NCI-H1048 (cell line): ENCODE results near the gene VDR.
"Not testable (repeated sequence)": the region's sequence is repeated elsewhere in the genome, so short reads cannot be mapped to it uniquely, and the experiment has no call there.

Source experiments
- DNase-seq: peaks from one replicate; lab custom pipeline; 2025; lab: John Stamatoyannopoulos, UW

The VDR gene

GRCh38 chr12:47846294-47846996 is 58.3 kb downstream of the VDR start:
- no peak for DNase-seq

DNA sequence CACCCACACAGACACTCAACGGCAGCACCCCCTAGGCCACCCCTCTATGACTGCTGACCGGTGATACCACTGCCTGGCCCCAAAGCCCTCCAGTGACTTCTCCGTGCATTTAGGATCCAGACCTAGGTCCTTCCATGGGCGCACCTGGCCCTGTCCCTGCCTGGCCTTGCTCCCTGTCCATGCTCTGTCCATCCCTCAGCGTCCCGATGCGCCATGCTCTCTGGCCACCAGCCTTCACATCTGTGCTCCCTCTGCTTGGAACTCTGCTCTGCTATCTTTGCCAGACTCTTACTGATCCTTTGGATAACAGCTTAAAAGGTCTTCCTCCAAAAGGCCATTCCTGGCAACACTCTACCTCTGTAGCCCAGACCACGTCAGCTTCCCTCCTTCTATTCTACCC is 59.7 kb downstream of the VDR start:
- no peak for DNase-seq

GRCh38 chr12:47844264-47845019 is 60.4 kb downstream of the VDR start:
- no peak for DNase-seq

- no peak for DNase-seq
These were observed 61.4 kb downstream of the VDR start for GRCh38 chr12:47843226-47843980.

- DNase-seq = not testable (repeated sequence)
These were observed 62.3 kb downstream of the VDR start for GRCh38 chr12:47842543-47842942.

DNA sequence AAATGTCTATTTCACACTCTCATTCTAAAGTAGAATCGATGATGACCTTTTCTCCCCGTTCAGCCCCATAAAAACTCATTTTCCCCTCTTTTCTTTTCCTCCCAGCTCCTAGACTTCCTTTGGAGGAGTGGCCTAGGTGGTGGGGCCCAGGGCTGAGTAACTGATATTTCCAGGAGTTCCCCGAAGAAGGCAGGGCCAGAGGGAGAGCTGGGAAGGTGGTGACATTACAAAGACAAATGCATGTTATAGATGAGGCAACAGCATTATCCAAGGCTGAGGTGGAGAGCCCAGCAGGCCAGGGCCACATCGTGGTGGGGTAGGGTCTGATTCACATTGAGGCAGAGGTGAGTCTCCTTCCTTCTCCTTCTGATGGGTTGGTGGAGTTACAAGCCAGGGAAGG is 62.9 kb downstream of the VDR start:
- DNase-seq = no peak

- DNase-seq = no peak
These were observed 63.3 kb downstream of the VDR start for GRCh38 chr12:47841501-47841900.

- DNase-seq = no peak
These were observed 64.2 kb downstream of the VDR start for GRCh38 chr12:47840571-47840970.

- no peak for DNase-seq
These were observed 65.4 kb downstream of the VDR start for GRCh38 chr12:47839214-47839876.

DNA sequence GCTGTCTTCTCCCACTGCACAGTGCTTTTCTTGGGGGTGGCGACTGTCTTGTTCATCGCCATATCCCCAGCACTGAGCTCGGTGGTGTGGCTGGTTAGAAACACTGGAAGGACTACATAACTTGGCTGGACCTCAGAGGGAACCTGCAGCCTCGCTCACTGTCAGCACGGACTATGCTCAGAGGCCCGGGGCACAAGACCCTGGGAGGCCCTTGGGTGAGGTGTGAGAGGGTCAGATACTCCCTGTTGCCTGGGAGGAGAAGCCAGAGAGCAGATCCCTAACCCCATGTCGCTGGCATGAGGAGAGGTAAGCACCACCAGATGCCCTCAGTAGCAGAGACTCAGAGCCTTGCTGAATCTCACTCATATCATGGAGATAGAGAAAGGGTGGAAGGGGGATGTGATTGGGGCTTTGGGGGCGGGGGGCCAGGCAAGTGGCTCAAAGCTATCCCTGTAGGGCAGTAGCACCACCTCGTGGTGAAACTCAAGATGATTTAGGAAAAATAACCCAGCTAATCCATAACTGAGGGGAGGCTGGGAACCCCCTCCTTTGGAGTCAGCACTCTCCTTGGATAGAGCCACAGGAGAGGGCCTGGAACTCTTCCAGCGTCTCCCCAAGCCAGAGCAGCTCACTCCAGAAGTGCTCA is 66.4 kb downstream of the VDR start:
- no peak for DNase-seq

- peak; percentile 18 for DNase-seq
These were observed 67.3 kb downstream of the VDR start for GRCh38 chr12:47837190-47838171.

DNA sequence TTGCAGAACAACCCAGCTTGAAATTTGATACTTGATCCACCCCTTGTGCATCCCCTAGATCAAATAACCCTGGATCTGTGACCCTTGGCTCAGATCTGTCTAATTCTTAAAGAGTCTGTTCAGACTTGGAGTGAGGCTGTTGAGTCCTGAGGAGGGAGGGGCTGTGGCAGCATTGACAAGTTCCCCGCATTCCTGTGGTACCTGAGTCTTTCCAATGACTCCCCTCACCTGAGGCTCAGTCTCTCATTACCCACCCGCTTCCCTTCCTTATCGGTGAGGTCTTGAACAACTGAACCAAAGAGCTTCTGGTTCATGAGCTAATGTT is 69.0 kb downstream of the VDR start:
- DNase-seq = no peak

DNA sequence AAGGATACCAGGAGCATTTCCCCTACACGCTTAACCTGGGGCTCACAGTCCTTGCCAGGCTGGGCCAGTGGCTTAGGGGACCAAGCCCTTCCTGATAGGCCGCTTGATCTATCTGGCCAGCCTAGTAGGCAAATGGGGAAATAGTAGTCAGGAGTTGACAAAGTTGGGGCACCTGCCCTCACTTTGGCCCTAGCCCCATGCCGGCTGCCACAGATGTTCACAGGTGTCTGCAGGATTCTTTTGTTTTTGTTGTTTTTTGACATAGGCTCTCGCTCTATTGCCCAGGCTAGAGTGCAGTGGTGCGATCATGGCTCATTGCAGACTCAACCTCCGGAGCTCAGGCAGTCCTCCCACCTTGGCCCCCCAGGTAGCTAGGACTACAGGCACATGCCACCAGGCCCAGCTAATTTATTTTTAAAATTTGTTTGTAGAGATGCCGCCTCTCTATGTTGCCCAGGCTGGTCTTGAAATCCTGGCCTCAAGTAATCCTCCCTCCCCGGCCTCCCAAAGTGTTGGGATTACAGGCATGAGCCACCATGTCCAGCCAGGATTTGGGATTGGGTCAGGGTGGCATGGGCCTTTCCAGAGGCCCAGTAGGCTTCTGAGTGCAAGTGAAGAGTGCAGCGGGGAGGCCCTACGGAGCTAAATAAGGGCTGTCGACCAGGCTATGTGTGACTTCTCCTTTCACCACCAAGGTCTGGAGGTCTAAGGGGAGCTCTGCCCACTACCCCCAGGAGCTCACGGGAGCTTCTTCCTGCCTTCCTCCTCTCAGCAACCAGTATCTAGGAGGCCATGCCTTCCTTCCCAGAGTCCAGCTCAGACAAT is 69.6 kb downstream of the VDR start:
- no peak for DNase-seq

DNA sequence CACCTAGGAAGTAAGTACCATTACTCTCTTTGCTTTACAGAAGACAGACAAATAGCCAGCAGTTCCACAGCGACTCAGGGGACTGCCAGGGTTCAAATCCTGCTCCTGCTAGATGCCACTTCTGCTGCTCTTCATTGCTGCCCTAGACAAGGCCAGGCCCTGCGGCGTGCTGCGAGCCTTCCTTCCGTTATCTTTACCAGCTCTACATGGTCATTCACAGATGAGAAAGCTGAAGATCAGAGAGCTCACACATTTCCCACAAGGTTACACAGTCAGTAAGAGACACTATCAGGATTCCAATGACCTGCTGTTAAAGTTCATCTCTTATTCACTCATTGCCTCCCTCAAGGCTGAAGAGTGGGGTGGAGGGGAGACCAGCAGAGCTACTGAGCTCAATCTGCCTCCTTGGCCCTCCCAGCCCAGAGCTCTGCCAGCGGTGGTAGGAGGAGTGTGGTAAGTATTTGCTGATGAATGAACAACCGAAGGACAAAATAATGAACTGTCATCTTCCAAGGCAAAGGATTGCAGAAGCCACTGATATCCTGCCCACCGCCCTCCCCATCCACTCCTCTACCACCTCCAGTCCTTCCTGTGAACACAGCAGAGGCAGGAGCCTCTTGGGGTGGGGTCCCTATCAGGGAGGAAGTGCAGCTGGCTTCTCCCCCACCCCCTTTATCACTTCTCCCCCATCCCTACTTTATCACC is 70.4 kb downstream of the VDR start:
- DNase-seq = no peak

DNA sequence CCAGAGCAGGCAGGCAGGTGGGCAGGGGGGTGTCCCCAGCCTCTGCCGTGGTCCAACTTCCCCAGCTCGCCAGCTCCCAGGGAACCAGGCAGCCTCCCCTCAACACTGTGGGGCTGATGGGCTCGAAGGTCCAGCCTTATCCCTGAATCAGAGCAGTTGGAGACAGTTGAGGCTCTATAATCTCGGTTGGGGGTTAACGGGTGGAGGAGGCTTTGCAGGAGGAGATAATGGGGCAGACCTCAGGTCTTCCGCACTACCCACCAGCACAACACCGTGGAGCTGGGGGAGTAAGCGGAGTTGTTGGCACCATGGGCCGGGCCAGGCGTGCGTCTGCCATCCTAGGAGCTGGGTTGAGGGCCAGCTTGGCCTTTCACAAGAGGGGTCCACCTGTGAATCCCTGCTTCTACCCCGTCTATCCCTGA is 71.2 kb downstream of the VDR start:
- DNase-seq = no peak

DNA sequence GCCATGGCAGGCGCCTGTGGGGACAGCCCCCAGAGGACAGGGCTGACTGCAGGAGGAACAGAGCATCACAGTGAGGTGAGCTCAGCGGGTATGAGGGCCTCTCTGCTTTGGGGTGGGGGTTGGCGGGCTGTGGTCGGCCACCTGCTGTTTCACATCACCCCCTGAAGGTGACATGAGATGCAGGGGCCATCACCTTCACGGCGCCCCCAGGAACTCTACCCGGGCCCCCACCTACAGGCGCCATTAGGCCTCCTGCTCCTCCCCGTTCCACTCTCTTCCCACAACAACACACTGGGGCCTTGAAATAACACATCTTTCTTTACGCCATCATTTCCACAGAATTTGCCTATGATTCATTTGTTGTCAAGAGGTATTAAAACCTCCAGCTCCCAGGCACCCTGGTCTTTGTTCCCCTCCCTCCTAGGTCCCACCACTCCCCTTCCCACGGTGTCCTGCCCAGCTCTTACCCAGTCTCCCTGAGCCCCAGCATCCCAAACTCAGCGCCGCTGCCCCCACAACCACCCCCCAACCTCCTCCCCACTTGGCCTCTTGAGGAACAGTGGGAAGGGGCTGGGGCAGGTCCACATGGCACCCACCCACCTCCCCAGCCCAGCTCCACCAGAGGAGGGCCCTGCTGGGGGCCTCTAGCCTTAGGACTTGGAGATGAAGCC is 72.4 kb downstream of the VDR start:
- no peak for DNase-seq

DNA sequence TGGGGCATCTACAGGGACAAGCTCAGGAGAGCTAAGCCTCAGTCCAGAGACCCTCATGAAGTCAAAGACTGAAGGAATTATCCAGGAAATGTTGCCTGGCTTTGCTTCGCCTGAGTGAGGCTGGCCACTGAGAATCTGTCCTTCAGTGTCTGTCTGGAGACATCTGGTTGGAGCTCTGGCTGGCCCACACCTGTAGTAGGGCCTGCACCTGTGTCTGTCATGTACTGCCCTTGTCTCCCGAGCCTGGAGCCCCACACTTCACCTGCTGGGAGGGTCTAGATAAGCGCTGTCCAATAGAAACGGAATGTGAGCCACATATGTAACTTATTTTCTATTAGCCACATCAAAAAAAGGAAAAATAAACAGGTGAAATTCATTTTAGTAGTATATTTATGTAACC is 75.2 kb downstream of the VDR start:
- no peak for DNase-seq

- no peak for DNase-seq
These were observed 75.8 kb downstream of the VDR start for GRCh38 chr12:47828976-47829482.
